Measurements from ENCODE around the gene KRTAP1-1.

DNA sequence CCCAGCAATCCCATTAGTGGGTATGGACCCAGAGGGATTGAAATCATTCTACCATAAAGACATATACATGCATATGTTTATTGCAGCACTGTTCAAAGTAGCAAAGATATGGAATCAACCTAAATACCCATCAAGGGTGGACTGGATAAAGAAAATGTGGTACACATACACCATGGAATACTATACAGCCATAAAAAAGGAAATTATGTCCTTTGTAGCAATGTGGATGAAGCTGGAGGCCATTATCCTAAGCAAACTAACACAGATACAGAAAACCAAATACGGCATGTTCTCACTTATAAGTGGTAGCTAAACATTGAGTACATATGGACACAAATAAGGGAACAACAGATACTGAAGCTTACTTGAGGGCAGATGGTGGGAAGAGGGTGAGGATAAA is 16.3 kb upstream of the KRTAP1-1 start:
- TF ChIP-seq, protein P1, sequence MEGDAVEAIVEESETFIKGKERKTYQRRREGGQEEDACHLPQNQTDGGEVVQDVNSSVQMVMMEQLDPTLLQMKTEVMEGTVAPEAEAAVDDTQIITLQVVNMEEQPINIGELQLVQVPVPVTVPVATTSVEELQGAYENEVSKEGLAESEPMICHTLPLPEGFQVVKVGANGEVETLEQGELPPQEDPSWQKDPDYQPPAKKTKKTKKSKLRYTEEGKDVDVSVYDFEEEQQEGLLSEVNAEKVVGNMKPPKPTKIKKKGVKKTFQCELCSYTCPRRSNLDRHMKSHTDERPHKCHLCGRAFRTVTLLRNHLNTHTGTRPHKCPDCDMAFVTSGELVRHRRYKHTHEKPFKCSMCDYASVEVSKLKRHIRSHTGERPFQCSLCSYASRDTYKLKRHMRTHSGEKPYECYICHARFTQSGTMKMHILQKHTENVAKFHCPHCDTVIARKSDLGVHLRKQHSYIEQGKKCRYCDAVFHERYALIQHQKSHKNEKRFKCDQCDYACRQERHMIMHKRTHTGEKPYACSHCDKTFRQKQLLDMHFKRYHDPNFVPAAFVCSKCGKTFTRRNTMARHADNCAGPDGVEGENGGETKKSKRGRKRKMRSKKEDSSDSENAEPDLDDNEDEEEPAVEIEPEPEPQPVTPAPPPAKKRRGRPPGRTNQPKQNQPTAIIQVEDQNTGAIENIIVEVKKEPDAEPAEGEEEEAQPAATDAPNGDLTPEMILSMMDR (IDR thresholded peaks at IDR 0.05; ENCODE audit: insufficient read depth, low read length, poor library complexity, severe bottlenecking) = no peak
- no peak for TF ChIP-seq EZH2phosphoT487 (conservative IDR thresholded peaks at IDR 0.05; ENCODE audit: low read length)

All from SU-DHL-6 (cell line).